Adipocyte (in vitro differentiated cells): ENCODE data around the gene COL11A1.
"Not testable (repeated sequence)": the region's sequence is repeated elsewhere in the genome, so short reads cannot be mapped to it uniquely, and the experiment has no call there.

Experiments used
- DNase-seq: peaks from one replicate; pipeline ENCODE4 v3.0.0-alpha.2; 2015; ENCODE audit warnings: low read depth
- H3K27me3 ChIP-seq: replicated peaks from 2 replicates; pipeline ENCODE4 v1.7.0; 2013; ENCODE audit warnings: mild to moderate bottlenecking, low read length, moderate library complexity; ENCODE audit not compliant: control insufficient read depth, insufficient read depth
- H3K36me3 ChIP-seq: 2 replicates; pipeline ENCODE4 v1.7.0; 2013; ENCODE audit warnings: low read length, mild to moderate bottlenecking, moderate library complexity; ENCODE audit not compliant: control insufficient read depth, insufficient read depth, severe bottlenecking
- H3K4me1 ChIP-seq: 2 replicates; pipeline ENCODE4 v1.7.0; 2013; ENCODE audit warnings: mild to moderate bottlenecking, low read length, moderate library complexity; ENCODE audit not compliant: control insufficient read depth, insufficient read depth
- H3K4me3 ChIP-seq: 2 replicates; pipeline ENCODE4 v1.7.0; 2013; ENCODE audit warnings: mild to moderate bottlenecking, low read length, moderate library complexity
- H3K9ac ChIP-seq: 2 replicates; pipeline ENCODE4 v1.7.0; 2013; ENCODE audit warnings: mild to moderate bottlenecking, low read length, moderate library complexity
- H3K9me3 ChIP-seq: 2 replicates; pipeline ENCODE4 v1.7.0; 2013; ENCODE audit warnings: mild to moderate bottlenecking, low read length, moderate library complexity; ENCODE audit not compliant: control insufficient read depth

COL11A1 gene

GRCh38 chr1:102970496-102971078 lies 137.7 kb downstream of the COL11A1 start:
- peak; percentile 92 for DNase-seq
- H3K36me3 ChIP-seq: peaks cover 2% of the 10 kb centered on the region
- no peaks in the 10 kb centered on the region for H3K9me3 ChIP-seq
- H3K4me3 ChIP-seq: no peak overlapping the region
- H3K27me3 ChIP-seq: no peaks in the 10 kb centered on the region
- peaks cover 9% of the 10 kb centered on the region for H3K4me1 ChIP-seq
- H3K9ac ChIP-seq: no peak overlapping the region

GRCh38 chr1:102967786-102968185 lies 140.5 kb downstream of the COL11A1 start:
- Histone ChIP-seq H3K27me3 (no peaks in the 10 kb centered on the region), H3K4me1 (peaks cover 9% of the 10 kb centered on the region), H3K36me3 (peaks cover 2% of the 10 kb centered on the region), H3K4me3 (no peak overlapping the region), H3K9ac (no peak overlapping the region), H3K9me3 (no peaks in the 10 kb centered on the region)
- DNase-seq: no peak

DNA sequence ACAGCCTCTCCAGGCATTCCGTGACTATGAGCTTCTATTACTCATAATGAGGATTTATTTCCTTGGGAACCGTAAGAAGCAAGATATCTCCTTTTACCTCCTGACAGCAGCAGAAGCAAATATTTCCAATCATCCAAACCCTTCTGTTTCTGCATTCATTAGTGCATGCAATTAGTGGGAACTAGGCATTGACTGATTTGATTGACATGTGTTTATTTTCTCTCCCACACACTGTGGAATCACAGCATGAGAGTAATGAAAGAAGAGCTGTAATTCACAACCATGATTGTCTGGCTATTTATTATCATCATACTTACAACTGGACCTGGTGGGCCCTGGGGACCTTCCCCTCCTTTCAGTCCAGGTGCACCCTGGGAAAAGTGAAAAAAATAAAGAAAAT lies 146.8 kb downstream of the COL11A1 start:
- Histone ChIP-seq H3K4me1 (no peaks in the 10 kb centered on the region), H3K9ac (no peak overlapping the region), H3K4me3 (no peak overlapping the region), H3K9me3 (no peaks in the 10 kb centered on the region), H3K27me3 (no peaks in the 10 kb centered on the region), H3K36me3 (peaks cover 13% of the 10 kb centered on the region)
- DNase-seq: no peak

- Histone ChIP-seq H3K9me3 (no peaks in the 10 kb centered on the region), H3K4me1 (no peaks in the 10 kb centered on the region), H3K9ac (no peak overlapping the region), H3K36me3 (peaks cover 4% of the 10 kb centered on the region), H3K27me3 (no peaks in the 10 kb centered on the region), H3K4me3 (no peak overlapping the region)
- DNase-seq: no peak
Measured at GRCh38 chr1:102954576-102954975, 153.7 kb downstream of the COL11A1 start.

DNA sequence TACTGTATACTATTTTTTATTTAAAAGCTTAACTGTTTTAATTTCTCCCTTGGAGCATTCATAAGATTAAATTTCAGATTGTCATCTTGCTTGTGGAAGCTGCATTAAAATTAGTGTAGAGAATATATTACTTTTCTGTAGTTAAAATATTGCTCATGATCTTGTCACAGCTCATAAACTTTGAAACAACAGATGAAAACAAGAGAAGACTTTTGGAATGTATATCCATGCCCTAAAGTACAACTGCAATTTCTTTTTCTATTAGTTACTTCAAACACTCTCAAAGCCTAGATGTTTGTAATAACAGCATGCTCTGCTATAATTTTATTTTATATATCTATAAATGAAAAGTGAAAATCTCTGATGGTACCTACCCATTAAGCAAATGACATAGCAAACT lies 155.9 kb downstream of the COL11A1 start:
- Histone ChIP-seq H3K4me1 (no peaks in the 10 kb centered on the region), H3K9ac (no peak overlapping the region), H3K4me3 (no peak overlapping the region), H3K9me3 (no peaks in the 10 kb centered on the region), H3K36me3 (no peaks in the 10 kb centered on the region), H3K27me3 (no peaks in the 10 kb centered on the region)
- no peak for DNase-seq

DNA sequence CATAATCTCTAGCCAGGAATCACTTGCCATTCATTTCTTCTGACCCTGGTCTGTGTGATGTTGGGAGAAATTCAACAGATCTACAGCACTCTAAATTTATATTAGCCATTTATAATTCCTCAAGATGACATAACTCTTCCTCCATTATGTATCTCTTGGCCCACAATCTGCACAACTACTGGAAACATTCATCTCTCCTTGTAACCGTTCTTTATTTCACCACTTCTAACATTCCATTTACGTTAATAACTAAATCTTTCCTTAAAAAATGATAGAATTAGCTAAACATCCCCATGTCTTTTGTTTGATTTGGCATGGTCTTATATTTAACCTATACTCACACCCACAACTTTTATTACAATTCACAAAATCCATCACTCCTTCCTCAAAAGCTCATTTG lies 166.0 kb downstream of the COL11A1 start:
- H3K9me3 ChIP-seq: no peaks in the 10 kb centered on the region
- H3K9ac ChIP-seq: no peak overlapping the region
- H3K27me3 ChIP-seq: no peaks in the 10 kb centered on the region
- no peak overlapping the region for H3K4me3 ChIP-seq
- H3K4me1 ChIP-seq: no peaks in the 10 kb centered on the region
- H3K36me3 ChIP-seq: no peaks in the 10 kb centered on the region
- DNase-seq: peak; percentile 4

- Histone ChIP-seq H3K27me3 (no peaks in the 10 kb centered on the region), H3K36me3 (no peaks in the 10 kb centered on the region), H3K9ac (no peak overlapping the region), H3K4me1 (no peaks in the 10 kb centered on the region), H3K4me3 (no peak overlapping the region), H3K9me3 (no peaks in the 10 kb centered on the region)
- DNase-seq: peak; percentile 1
Measured at GRCh38 chr1:102941366-102941947, 166.9 kb downstream of the COL11A1 start.

DNA sequence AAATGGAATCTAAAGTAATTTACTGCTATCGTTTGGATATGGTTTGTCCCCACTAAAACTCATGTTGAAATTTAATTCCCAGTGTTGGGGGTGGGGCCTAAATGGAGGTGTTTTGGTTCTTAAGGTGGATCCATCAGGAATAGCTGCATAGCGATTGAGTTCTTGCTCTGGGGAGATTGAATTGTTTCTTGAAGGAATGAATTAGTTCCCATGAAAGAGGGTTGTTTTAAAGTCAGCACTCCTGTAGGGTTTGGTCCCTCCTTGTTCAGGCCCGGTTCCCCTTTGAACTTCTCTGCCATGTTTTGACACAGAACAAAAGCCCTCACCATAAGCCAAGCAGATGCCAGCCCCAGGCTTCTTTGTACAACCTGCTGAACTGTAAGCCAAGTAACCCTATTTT lies 170.9 kb downstream of the COL11A1 start:
- Histone ChIP-seq H3K9ac (no peak overlapping the region), H3K9me3 (no peaks in the 10 kb centered on the region), H3K4me3 (no peak overlapping the region), H3K27me3 (no peaks in the 10 kb centered on the region), H3K4me1 (no peaks in the 10 kb centered on the region), H3K36me3 (no peaks in the 10 kb centered on the region)
- no peak for DNase-seq

DNA sequence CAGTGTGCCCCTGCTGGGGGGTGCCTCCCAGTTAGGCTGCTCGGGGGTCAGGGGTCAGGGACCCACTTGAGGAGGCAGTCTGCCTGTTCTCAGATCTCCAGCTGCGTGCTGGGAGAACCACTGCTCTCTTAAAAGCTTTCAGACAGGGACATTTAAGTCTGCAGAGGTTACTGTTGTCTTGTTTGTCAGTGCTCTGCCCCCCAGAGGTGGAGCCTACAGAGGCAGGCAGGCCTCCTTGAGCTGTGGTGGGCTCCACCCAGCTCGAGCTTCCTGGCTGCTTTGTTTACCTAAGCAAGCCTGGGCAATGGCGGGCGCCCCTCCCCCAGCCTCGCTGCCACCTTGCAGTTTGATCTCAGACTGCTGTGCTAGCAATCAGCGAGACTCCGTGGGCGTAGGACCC lies 175.0 kb downstream of the COL11A1 start:
- H3K4me3 ChIP-seq, DNase-seq, H3K36me3 ChIP-seq, H3K9ac ChIP-seq, H3K27me3 ChIP-seq, H3K9me3 ChIP-seq, H3K4me1 ChIP-seq: not testable (repeated sequence)

GRCh38 chr1:102919659-102920058 lies 188.7 kb downstream of the COL11A1 start:
- no peaks in the 10 kb centered on the region for H3K27me3 ChIP-seq
- no peak overlapping the region for H3K9ac ChIP-seq
- no peaks in the 10 kb centered on the region for H3K36me3 ChIP-seq
- peak; percentile 65 for DNase-seq
- H3K4me3 ChIP-seq: no peak overlapping the region
- H3K4me1 ChIP-seq: peaks cover 9% of the 10 kb centered on the region
- H3K9me3 ChIP-seq: no peaks in the 10 kb centered on the region

- no peak for DNase-seq
- no peaks in the 10 kb centered on the region for H3K27me3 ChIP-seq
- peaks cover 2% of the 10 kb centered on the region for H3K4me1 ChIP-seq
- H3K36me3 ChIP-seq: no peaks in the 10 kb centered on the region
- no peaks in the 10 kb centered on the region for H3K9me3 ChIP-seq
- no peak overlapping the region for H3K4me3 ChIP-seq
- H3K9ac ChIP-seq: no peak overlapping the region
Measured at GRCh38 chr1:102901996-102902395, 206.3 kb downstream of the COL11A1 start.

- no peaks in the 10 kb centered on the region for H3K27me3 ChIP-seq
- no peaks in the 10 kb centered on the region for H3K36me3 ChIP-seq
- no peak overlapping the region for H3K4me3 ChIP-seq
- peaks cover 5% of the 10 kb centered on the region for H3K4me1 ChIP-seq
- no peaks in the 10 kb centered on the region for H3K9me3 ChIP-seq
- DNase-seq: no peak
- no peak overlapping the region for H3K9ac ChIP-seq
Measured at GRCh38 chr1:102899935-102900334, 208.4 kb downstream of the COL11A1 start.
